Hematopoietic multipotent progenitor cell treated with erythropoietin and hydrocortisone succinate and interleukin-3 and kit ligand, for 6 days (in vitro differentiated cells): Measurements from ENCODE around the gene GPATCH2.
"Not testable (repeated sequence)": the region's sequence is repeated elsewhere in the genome, so short reads cannot be mapped to it uniquely, and the experiment has no call there.

Experiments
- DNase-seq: peaks from one replicate; pipeline ENCODE4 v3.0.0-alpha.2; 2015

GPATCH2 gene

DNA sequence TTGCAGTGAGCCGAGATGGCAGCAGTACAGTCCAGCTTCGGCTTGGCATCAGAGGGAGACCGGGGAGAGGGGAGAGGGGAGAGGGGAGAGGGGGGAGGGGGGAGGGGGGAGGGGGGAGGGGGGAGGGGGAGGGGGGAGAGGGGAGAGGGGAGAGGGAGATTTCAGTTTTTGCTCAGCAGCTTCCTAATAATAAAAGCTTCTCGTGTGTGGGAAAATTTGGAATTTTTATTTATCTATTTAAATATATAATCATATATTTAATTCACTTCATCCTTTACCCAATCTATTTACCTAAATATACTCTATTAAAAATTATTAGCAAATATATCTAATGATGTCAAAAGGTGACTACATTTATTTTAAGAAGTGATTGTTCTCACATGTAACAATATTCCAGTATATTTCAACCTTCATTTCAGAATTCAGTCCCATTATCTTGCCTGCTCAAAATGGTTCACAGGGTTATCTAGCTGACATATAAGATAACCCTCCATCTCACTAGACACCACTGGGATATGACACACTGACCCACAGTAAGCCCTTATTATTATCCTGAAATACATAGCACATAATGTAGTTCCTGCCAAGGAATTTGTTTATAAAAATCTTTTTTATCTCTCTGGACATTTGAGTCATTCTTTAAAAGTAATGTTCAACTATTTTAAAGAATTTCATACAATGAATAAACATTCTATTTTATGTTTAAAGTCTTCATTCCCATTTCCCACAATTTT lies 105.9 kb downstream of the GPATCH2 start:
- DNase-seq, result no peak

DNA sequence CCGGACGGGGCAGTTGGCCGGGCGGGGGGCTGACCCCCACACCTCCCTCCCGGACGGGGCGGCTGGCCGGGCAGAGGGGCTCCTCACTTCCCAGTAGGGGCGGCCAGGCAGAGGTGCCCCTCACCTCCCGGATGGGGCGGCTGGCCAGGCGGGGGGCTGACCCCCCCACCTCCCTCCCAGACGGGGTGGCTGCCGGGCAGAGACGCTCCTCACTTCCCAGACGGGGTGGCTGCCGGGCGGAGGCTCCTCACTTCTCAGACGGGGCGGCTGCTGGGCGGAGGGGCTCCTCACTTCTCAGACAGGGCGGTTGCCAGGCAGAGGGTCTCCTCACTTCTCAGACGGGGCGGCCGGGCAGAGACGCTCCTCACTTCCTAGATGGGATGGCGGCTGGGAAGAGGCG lies 107.0 kb downstream of the GPATCH2 start:
- not testable (repeated sequence) for DNase-seq

DNA sequence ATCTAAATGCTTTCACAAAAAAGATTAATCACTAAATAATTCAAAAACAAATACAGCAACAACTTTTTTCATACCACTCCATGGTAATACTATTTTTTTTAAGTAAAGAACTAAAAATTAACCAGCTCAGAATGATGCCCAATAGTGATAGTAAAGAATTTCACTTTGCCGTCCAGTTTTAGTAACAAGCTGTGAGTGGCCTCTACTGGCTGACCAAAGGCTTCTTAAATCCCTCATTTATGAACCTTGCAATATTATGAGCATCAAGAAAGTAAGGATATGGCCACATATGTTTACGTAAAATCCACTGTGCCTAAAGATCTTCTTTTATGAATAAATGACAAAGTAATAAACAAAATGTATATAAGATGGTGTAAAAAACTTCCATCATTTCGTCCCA lies 108.6 kb downstream of the GPATCH2 start:
- DNase-seq, result no peak

DNA sequence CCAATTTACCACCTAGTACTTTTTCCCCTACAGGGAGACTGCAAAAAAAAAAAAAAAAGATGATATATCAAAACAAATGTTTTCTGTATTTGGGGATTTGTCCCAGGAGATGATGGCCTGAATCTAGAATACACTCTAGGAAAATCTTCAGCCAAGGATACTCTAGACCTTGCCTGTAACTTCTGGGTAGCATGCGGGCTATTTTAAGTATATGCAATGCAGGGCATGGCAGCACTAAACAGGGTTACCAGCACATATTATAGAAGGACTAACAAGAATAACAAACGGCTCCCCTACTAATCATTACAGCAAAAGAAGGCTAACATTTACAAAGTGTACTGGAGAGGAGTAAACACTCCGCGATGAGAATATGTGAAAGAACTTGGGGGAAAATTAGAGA lies 109.6 kb downstream of the GPATCH2 start:
- DNase-seq, result no peak

DNA sequence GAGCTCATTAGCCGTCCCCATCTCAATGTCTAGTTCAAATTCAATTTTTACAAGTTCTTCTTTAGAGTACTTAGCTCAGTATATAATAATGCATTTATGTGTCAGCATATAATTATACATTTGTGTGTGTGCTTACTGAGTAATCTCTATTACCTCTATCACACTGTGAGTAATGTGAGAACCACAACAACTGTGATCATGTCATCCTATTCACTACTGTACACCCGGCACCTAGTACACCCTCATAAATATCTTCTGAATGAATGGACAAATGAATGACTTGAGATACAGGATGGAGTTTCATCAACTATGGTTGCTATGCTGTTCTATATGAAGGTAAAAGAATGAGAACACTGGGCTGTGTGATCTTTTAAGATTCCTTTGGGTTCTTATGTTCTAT lies 124.0 kb downstream of the GPATCH2 start:
- DNase-seq, result no peak

DNA sequence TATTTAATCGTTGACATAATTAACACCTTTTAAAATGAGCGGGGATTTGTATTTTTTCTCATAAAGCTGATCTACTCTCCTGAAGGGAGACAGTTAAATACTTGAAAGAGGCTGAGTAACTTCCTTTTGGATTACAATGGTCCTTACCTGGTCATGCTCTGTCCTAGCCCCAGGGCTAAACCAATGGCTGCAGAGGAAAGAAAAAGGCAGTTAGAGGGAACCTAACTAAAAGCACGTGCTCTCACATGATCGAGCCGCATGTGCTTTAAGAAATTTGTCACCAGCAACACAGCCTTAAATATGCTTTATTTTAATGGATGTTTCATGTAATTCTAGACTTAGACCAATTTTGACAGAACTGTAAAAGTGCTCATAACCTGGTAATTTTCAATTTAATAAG lies 132.7 kb downstream of the GPATCH2 start:
- no peak for DNase-seq

DNA sequence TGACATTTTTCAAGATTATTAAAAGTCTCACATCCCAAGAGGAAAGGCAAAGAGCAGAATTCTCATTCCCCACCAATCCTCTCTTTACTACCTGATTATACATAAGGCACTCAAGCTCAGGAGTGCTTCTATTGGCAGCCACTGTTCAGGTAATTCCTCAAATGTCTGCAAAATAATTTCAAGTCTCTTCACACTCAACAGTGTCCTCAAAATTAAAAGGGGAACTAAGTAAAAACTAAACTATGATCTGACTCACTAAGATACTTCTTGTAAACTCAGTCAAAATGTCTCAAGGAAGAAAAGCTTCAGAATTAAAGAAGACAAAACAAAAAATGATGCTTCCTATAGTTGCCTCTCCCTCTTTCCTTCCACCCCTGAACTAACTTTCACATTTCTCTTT lies 135.6 kb downstream of the GPATCH2 start:
- DNase-seq, result no peak

DNA sequence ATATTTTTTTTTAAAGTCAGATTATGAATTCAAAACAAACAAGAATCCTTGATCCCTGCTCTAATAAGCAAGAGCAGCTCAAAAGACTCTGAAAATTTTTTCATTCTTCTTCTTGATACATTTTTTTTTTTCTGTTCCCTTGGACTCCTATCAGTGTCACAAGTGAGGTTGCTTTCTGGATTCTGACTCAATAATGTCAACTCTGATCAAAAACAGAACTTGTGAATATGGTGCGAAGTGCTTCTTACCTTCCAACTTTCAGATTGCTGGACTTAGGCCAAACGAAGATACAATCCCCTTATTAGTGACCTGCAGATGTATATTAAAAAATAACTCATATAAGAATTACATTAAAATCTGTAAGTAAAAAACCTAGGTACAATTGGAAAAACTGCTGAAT lies 136.1 kb downstream of the GPATCH2 start:
- no peak for DNase-seq

DNA sequence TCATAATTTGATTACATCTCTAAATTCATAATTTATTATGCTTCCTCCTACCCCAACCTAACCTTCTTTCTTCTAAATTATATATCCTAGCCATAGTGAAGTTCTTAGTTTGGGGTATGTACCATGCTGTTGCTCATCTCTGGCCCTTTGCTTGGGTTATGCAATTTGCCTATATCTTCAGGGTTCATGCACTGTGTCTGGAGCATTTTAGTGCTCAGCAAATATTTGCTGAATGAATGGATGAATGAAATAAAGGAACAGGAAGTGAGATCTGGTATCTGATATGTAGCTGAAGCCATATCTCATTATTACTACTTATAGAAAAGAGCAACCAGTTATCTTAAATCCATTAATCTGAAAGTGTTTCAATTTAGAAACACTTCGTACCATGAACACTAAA lies 137.6 kb downstream of the GPATCH2 start:
- DNase-seq, result no peak

DNA sequence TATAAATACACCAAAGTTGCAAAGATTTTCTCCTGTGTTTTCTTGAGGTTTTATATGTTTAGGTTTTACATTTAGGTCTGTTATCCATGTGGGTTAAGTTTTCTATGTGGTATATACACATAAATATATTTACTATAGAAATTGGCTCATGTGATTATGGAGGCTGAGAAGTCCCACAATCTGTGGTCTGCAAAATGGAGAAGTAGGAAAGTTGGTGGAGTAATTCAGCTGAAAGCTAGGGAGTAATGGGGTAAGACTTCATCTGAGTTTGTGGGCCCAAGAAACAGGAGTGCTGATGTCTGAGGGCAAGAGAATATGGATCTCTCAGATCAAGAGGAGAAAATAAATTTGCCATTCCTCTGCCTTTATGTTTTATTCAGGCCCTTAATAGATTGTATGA lies 146.0 kb downstream of the GPATCH2 start:
- no peak for DNase-seq

DNA sequence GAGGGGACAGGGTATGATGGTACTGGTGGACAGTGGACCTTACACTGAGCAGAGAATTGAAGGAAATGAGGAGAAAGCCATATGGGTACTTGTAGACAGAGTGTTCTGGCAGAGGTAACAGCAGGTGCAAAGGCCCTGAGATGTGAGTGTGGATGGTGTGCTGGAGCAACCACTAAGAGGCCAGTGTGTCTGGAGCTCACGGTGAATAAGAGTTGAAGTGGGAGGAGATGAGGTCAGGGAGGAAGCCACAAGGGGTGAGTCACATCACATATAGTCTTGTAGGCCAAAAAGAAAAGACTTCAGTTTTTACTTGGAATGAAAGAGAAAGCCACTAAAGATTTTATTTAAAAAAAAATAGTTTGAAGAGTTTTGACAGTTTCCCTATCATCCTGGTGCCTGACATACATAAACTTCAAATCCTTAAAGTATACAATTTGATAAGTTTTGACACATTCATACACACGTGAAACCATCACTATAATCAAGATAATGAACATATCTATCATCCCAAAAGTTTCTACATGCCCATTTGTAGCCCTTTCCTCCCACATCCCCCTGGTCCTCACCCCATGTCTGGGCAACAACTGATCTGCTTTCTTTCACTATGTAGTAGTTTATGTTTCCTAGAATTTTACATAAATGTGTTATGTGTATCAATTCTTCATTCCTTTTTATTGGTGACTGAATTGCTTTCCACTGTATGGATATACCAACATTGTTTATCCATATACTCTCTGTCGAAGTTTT lies 148.4 kb downstream of the GPATCH2 start:
- peak; percentile 19 for DNase-seq

DNA sequence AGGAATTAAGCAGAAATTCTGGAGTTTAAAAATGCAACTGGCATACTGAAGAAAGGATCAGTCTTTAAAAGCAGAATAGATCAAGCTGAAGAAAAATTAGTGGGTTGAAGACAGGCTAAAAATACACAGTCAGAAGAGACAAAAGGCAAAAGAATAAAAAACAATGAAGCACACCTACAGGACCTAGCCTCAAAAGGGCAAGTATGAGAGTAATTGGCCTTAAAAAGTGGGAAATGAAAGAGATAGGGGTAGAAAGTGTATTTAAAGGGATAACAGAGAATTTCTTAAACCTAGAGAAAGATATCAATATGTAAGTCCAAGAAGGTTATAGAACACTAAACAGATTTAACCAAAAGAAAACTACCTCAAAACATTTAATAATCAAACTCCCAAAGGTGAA lies 152.4 kb downstream of the GPATCH2 start:
- no peak for DNase-seq

DNA sequence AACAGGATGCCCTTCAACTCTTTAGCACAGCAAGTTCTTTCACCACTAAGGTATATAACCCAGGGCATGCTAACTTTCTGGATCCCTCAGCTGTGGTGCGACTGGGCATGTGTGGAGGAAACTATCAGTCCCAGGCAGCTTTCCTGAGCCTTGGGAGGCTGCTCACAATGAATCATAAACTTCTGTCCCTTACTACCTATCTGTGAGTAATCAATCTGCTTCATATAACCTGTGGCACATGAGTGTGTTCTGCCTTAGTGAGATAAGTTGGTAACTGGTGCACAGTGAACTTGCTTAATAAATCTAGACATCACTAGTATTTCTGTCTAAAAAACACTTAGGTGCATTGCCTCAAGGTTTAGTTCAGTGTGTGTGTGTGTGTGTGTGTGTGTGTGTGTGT lies 158.0 kb downstream of the GPATCH2 start:
- DNase-seq, result peak; percentile 44

DNA sequence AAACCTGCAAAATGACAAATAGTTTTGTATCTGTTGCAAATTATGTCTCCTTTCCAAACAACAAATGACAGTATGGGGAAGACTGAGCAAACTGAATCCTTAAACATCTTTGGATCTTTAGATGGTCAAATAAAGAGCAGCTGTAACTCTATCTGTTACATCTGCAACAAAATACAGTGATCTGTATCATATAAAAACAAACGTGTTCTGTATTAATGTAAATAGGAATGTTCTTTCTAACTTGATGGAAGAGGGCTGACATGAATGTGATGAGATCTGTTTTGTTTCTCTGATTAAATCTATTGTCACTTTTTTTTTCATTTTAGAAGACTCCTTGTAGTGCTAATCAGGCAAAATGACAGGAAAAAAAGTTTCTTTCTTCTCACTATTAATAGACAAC lies 159.5 kb downstream of the GPATCH2 start:
- no peak for DNase-seq

DNA sequence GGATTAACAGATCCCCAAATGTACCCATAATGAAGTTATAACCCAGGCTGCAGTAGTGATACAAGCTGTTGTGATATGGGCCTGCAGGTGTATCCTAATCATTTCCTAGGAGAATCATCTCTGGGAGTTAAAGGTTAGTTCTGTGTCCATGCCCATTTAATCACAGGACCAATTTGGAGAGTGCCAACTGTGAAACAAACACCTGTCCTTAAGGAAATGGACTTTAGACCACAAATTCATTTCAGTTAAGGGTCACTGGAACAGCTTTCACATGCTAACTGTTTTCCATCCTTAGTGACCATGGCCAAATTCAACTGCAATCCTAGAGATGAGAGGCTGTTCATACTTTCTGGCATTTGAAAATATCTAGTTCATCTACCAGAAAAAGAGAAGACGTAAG lies 160.9 kb downstream of the GPATCH2 start:
- no peak for DNase-seq

DNA sequence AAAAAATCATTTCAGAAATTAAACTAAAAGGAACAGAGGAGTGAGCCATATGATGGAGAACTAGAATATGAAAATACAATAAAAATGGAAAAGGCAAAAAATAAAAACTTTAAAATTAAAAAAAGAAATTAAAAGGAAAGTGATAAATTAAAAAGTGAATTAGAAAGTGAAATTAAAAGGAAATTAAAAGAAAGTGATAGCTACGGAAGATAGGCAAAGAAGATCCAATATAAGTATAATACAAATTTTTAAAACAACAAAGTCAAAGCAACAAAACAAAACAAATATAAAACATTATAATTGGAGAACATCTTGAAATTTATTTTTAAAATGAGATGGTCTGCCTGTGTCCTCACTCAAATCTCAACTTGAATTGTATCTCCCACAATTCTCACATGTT lies 165.8 kb downstream of the GPATCH2 start:
- no peak for DNase-seq

DNA sequence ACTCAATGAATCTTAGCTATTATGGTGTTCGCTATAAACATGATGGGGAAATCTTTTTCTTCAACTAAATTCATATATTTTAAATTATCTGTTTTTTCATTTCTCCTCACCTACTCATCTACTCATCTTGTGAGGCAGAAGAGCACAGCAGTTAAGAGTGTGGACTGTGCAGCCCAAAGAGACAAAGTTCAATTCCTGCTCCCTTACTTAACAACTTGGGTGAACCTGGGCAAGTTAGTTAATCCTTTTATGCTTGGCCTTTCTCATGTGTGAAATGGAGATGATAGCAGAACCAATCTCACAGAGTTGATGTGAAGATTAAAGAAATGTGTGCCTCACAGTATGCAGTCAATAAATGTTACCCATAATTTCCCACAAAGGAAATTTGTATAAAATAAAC lies 168.2 kb downstream of the GPATCH2 start:
- DNase-seq, result no peak

DNA sequence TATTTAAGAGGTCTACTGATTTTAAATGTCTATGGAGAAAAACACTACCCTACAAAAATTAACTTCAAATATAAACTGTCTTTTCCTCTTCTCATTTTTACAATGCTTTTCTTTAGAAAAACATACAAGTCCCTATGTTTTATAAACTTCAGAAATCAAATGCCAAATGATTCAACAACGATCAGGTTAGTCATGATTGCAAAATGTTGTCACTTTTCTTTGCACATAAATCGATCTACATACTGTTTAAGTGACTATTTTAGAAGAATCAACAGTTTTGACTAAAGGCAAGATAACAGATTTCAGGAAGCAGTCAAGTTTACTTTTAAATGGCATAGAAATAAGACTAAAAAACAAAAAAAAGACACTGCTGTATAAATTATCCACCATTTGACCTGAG lies 168.7 kb downstream of the GPATCH2 start:
- DNase-seq, result no peak

DNA sequence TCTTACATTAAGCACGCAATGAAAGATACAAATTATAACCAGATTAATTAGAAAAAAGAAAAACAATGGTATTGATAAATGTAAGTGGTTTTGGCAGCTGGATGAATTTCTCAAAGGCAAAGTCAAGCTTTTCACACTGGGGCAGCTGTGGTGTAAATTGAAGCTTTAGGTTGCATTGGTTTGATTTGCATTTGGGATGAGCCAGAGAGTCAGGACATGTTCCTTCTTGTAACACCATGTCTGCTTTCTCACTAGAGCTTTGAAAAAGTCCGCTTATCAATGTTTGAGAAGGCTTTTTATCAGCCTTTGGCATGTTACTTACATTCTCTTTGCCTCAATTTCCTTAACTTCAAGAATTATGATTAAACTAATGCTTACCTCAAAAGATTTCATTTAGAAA lies 173.9 kb downstream of the GPATCH2 start:
- DNase-seq, result no peak

DNA sequence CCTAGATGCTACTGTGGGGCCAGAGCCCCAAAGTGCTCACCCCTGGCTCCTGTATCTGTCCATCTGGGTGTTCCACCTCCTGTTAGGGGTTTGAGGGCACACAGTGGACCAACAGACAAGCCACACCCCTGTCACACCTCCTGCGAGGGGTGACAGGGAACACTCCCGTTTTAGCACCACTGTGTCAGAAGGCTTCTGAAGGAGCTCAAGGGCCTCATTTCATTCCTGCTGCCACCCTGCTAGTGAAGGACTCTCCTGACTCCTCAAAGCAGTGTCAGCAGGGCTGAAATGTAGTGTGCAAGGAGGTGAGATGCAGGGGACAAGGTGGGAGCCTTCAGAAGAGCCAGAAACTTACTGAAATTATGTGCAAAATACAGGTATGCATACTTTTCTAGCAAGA lies 174.6 kb downstream of the GPATCH2 start:
- DNase-seq, result peak; percentile 14

DNA sequence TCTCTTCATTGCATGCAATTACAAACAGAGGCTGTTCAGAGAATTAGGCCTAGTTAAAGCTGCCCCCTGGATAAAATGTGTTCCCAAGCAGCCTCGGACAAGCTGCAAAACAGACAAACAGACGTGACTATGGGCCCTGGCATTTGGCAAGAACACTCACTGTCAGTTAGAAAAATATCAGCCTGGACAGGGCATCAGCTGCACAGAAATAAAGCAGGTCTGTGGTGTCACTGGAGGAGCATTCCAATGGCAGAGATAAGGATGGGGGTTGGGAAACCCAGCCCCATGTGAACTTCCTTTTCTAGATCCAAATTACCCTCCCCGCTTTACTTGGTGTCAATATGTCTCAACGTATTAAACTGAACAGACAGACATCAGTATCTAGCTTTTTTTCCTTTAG lies 177.1 kb downstream of the GPATCH2 start:
- peak; percentile 16 for DNase-seq

DNA sequence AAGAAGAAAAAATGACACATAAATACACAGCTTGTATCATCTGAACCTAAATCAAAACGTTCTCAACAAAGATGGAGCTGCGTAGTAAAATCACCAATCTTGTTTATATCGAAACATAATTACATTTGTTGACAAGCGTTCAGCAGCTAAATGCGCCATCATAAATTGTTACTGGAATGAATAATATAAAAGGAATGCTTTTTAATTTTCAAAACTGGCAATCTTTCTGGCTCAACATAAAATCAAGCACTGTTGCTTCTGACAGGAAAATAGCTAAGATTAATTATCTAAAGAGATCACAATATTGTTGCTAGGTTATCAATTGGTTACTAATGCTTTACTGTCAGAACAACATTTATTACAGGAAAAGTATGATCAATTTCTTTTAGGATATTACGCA lies 181.5 kb downstream of the GPATCH2 start:
- DNase-seq, result no peak

DNA sequence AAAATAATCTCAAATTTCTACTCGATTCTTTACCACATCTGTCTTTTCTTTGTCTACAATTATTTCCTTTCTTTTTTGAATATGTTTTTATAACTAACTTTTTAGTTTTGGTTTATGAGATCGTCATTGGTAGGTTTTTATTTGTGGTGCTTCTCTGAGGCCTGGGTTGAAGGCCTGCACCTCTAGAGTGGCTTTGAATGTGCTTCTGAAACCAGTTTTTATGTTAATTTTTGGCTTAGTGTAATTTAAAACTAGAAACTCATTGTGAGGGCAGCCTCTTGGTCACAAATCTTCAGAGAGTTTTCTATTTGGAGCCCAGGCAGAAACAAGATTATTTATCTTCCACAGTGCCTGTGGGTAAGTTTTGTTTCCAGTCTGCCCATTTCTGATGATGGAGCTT lies 187.0 kb downstream of the GPATCH2 start:
- no peak for DNase-seq

DNA sequence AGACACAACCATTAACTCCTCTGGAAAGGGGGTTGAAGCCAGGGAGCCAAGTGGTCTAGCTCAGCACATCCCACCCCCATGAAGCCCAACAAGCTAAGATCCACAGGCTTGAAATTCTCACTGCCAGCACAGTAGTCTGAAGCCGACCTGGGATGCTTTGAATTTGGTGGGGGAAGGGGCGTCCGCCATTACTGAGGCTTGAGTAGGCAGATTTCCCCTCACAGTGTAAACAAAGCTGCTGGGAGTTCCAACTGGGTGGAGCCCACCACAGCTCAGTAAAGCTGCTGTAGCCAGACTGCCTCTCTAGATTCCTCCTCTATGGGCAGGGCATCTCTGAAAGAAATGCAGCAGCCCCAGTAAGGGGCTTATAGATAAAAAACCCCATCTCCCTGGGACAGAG lies 193.5 kb downstream of the GPATCH2 start:
- no peak for DNase-seq

DNA sequence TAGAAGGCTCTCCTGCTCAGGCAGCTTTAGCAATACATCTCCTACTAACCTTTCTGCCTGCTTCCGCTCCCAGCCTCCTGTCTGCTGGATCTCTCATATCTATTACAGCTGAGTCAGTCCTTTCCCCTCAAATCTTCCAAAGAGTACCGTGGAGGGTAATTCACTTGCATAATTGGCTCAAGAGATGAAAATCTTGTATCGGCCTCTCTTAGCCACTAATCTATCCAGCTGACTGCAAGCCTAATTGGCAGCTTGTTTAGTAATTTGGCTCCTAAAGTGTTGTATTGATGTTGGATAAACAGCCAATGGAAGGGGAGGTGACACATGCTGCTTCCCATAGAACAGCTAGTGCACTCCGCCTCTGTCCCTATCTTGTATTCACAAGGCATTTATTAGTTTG lies 195.7 kb downstream of the GPATCH2 start:
- no peak for DNase-seq
